ENCODE results near the gene ZDHHC24.
"Not testable (repeated sequence)": the region's sequence is repeated elsewhere in the genome, so short reads cannot be mapped to it uniquely, and the experiment has no call there.

Gene ZDHHC24

GRCh38 chr11:66545701-66546367, at the start of gene ZDHHC24:
Gene ZDHHC24 (minus strand): TSS chr11:66546048. CDS start chr11:66546003, 45 bp downstream.
- DNase-seq, result peak; percentile 61 to 97 (median 93)

DNA sequence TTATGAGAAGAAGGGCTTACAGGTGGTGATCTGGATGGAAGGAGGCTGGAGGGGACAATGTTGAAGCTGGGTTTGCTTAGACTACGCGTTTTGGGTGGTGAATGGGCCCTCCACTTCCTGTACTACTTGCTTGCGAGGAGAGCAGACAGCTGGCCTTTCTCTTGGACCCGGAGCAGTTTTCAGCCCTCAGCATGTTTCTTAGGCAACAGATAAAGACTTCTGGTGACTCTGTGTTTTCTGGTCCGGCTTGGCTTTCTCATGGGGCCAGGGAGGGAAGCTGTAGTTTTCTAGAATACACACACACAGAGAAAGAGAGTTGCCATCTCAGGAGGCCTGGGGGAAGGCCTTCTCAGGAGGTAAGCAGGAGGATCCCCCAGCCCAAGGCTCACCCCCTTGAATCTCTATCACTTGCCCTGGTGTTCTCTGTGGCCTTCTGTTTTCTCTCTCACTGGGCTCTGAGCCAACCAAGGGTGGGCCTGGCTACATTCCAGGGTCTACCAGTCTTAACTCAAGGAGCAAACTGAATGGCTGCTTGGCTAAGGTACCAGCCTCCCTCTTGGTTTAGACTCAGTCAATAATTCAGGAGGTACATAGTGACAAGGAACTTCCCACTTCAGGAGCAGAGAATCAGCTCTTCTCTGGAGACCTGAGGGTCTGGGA, 49.5 kb upstream of the ZDHHC24 start:
- DNase-seq, result peak in 23 of 51 donors; percentile 3 to 47 (median 28)

DNA sequence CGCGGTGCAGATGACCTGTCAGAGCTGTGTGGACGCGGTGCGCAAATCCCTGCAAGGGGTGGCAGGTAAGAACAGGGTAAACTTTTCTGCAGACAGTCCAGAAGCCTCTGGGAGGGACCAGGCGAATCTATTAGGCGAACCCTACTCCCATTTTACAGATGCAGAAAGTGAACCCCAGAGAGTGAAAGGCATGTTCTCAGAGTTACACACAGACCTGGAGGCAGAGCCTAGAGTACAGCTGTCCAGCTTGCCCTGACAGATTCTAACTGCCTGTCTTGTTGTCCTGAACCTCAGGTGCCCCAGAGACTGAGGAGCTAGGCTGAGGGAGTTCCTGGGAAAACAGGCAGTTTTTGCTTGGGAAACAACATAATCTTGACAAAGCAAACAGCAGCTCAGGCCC, 47.8 kb upstream of the ZDHHC24 start:
- no peak for DNase-seq

GRCh38 chr11:66593303-66593635, 47.4 kb upstream of the ZDHHC24 start:
- no peak for DNase-seq

- peak; percentile 62 to 98 (median 92) for DNase-seq
These were observed 46.8 kb upstream of the ZDHHC24 start, which contains the start of the genes CCDC87 and CCS for GRCh38 chr11:66592457-66593302. Gene CCDC87 (minus strand): TSS chr11:66593063. CDS start chr11:66593015, 48 bp downstream. Gene CCS (plus strand): TSS chr11:66593185. CDS start chr11:66593262, 77 bp downstream.

- no peak for DNase-seq
These were observed 45.3 kb upstream of the ZDHHC24 start for GRCh38 chr11:66591175-66591574.

- DNase-seq, result no peak
These were observed 44.3 kb upstream of the ZDHHC24 start for GRCh38 chr11:66589996-66590675.

DNA sequence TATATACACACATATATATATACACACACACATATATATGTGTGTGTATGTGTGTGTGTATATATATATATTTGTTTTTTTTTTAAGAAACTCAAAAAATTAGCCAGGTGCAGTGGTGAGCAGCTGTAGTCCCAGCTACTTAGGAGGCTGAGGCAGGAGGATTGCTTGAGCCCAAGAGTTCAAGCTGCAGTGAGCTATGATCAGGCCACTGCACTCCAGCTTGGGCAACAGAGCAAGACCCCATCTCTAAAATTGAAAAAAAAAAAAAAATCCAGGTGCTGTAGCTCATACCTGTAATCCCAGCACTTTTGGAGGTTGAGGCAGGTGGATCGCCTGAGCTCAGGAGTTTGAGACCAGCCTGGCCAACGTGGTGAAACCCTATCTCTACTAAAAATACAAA, 43.5 kb upstream of the ZDHHC24 start:
- not testable (repeated sequence) for DNase-seq

DNA sequence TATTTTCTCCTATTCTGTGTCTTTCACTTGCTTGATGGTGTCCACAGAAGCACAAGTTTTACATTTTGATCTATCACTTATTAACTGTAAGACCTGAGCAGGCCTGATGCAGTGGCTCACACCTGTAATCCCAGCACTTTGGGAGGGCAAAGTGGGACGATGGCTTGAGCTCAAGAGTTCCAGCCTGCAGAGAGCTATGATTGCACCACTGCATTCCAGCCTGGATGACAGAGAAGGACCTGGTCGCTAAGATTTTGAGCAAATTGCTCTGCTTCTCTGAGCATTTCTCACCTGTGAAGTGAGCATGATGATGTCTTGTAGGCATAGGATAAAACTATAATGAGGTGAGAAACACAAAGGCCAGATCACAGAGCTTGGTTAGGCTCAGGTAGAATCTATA, 40.3 kb upstream of the ZDHHC24 start:
- DNase-seq, result no peak

DNA sequence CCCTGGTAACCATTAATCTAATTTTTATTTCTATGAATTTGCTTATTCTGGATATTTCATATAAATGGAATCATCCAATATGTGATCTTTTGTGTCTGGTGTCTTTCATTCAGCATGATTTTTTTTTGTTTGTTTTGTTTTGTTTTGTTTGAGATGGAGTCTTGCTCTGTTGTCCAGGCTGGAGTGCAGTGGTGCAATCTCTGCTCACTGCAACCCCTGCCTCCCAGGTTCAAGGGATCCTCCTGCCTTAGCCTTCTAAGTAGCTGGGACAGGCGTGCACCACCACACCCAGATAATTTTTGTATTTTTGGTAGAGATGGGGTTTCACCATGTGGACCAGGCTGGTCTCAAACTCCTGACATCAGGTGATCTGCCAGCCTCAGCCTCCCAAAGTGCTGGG, 39.6 kb upstream of the ZDHHC24 start:
- DNase-seq, result not testable (repeated sequence)

DNA sequence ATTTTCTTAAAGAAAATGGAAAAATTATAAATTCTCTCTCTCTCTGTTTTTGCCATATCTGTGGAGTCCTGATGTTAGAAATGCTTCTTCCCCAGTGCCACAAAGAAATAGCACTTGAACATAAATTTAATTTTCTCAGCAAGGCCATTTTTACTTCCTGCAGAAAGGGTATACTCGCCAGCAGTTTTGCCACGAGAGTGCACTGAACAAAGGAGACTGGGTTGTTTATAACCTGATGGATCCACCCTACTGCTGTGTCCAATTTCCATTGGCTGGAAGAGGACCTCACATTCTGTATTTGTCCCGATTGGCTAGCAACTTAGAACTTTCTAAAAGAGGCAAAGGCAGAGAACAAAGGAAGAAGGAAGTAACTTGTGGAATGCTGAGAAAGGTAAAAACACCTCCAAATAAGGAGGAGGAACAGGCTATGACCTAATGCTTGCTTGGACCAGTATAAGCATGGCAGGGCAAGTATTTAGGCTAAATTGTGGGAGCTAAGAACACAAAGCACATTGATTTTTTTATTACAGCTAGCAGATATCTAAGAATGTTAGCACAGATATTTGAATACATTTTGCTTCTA, 36.8 kb upstream of the ZDHHC24 start:
- DNase-seq, result not testable (repeated sequence)

- no peak for DNase-seq
These were observed 35.4 kb upstream of the ZDHHC24 start for GRCh38 chr11:66581261-66581660.

DNA sequence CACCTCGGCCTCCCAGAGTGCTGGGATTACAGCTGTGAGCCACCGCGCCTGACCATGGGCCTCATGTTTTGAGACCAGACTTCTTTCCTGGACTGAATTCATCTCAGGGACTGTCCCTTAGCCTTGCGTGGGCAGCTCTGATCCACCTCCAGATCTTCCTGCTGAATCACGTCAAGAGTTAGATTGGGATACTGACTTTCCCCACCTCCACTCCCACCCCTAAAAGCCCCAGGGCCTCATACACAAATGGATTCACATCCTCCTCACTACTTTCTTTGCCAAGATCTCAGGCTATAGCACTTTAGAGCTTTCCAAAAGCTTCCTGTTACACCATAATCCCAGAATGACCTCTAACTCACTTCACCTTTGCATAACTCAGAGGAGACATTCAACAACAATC, 35.0 kb upstream of the ZDHHC24 start:
- DNase-seq, result no peak

- peak in 47 of 51 donors; percentile 10 to 81 (median 41) for DNase-seq
These were observed 33.3 kb upstream of the ZDHHC24 start for GRCh38 chr11:66579017-66579606.

DNA sequence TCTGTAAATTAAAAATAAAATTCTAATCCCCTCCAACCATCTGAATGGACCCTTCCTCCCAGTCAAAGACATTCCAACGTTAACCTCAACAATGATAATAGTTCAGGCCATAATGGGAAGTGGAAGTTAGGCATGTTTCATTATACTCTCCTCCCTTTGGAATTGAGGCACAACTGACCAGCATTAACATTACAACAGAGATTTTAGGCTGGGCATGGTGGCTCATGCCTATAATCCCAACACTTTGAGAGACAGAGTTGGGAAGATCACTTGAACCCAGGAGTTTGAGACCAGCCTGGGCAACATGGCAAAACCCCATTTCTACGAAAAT, 25.0 kb upstream of the ZDHHC24 start:
- no peak for DNase-seq

- no peak for DNase-seq
These were observed 24.4 kb upstream of the ZDHHC24 start for GRCh38 chr11:66570079-66570849.

DNA sequence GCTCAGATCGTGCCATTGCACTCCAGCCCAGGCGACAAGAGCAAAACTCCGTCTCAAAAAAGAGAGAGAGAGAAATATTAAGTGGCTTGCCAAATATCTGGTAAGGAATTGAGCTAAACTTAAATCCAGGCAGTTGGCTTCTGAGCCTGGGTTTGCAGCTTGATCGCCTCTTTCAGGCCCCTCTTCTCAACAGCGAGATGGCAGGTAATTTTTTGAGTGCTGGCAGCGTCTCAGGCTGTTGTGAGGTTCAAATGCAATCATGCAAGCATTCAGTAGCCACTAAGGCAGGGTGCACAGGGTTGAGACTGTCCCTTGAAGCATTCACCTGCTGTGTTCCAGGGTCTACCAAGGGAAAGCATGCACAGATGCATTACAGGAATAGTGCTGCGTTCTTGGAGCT, 23.2 kb upstream of the ZDHHC24 start:
- no peak for DNase-seq

DNA sequence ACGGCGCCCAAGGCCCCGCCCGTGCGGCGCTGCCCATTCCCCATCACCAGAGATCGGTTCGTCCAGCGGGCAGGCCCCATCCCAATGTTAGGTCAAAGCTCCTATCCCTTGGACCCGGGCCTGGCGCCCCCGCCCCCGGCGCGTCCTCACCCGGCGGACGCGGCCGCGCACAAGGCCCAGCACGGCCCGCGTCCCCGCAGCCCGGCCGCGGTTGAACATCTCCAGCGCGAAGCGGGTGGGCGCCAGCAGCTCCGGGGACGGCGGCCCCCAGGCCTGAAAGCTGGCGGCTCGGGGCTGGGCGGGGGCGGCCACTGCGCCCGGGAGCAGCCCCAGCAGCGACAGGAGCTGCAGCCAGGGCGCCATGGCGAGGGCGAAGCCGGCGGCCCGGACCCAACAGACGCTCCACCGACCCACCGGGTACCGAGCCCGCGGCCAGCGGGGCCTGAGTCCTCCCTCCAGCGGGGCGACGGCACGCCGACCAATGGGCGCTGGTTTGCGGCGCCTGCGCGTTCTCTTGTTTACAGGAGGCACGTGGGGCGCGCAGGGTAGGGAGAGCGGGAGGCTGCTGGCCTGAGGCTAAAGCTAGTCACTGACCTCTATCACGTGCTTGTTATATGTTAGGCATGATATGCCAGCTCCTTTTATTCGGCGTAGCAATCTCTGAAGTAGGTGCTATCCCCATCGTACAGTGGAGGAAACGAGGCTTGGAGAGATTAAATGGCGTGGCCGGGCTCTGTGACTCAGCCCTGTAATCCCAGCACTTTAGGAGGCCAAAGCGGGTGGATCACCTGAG, 22.5 kb upstream of the ZDHHC24 start, which contains the start of gene CTSF:
Gene CTSF, minus strand, starts transcription at position 483 of the 793 bp plus-strand sequence. Its CDS starts 120 bp downstream, at position 363.
- peak; percentile 34 to 96 (median 87) for DNase-seq

GRCh38 chr11:66567787-66568123, 21.9 kb upstream of the ZDHHC24 start:
- DNase-seq, result no peak

Data from hypothalamus (tissue), 51 donors.